C4-2B (cell line): ENCODE data around the gene UCHL3.

Experiments
- CTCF ChIP-seq: fragments of 450-650 bp; conservative IDR thresholded peaks from 2 replicates; pipeline ENCODE4 v1.5.1; 2017; ENCODE audit warnings: mild to moderate bottlenecking
- ZFX ChIP-seq: fragments of 450-650 bp; IDR thresholded peaks from 2 replicates; pipeline ENCODE4 v1.6.1; 2017

DNA sequence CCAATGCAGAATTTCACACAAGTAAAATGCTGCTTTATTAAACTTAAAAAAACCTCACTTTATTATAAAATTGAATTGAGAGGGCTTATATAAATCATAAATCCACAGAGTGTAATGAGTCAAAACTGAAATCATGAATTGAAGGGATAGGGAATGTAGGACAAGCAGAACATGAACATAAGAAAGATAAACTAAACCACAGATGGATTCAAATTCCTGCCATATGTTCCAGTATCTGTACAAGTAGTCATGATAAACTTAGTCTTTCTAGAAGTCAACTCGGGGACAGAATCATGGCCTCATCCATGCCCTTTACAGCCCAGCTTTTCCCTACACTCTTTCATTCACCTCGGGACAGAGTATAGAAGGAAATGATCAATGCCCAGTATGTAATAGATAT, 103.1 kb downstream of the UCHL3 start:
- TF ChIP-seq CTCF: no peak
- TF ChIP-seq ZFX: no peak
